ENCODE results near the gene COPE. TPM values are rescaled to one million over a fixed set of nuclear protein-coding genes. Genes with fewer than 3 reads are reported as not detected.

Gene COPE
- total RNA-seq, 4 donors from 2014 or later, result 121 to 195 (median 152) TPM

- Histone ChIP-seq H3K9me3 (no peaks in the 10 kb centered on the region), H3K4me3 (no peak overlapping the region), H3K27ac (no peak overlapping the region), H3K36me3 (peaks cover 0 to 89% of the 10 kb centered on the region in 2 donors), H3K27me3 (no peaks in the 10 kb centered on the region), H3K4me1 (peaks cover 0 to 52% (median 29%) of the 10 kb centered on the region in 3 donors)
- 58% methylated on average over 3 of the region's 12 CpGs; no CpG with 5 or more reads in 1 of the 2 donors for WGBS, 2 donors (ENCODE audit: low coverage in 1 of 2)
- no peak for ATAC-seq
- TF ChIP-seq CTCF (IDR thresholded peaks at IDR 0.05), result no peak
- TF ChIP-seq POLR2AphosphoS5 (IDR thresholded peaks at IDR 0.05), result no peak
- no peak for TF ChIP-seq POLR2A (IDR thresholded peaks at IDR 0.05)
- no peak for TF ChIP-seq EP300 (IDR thresholded peaks at IDR 0.05)
Measured at GRCh38 chr19:18852648-18853047, 66.5 kb downstream of the COPE start.

DNA sequence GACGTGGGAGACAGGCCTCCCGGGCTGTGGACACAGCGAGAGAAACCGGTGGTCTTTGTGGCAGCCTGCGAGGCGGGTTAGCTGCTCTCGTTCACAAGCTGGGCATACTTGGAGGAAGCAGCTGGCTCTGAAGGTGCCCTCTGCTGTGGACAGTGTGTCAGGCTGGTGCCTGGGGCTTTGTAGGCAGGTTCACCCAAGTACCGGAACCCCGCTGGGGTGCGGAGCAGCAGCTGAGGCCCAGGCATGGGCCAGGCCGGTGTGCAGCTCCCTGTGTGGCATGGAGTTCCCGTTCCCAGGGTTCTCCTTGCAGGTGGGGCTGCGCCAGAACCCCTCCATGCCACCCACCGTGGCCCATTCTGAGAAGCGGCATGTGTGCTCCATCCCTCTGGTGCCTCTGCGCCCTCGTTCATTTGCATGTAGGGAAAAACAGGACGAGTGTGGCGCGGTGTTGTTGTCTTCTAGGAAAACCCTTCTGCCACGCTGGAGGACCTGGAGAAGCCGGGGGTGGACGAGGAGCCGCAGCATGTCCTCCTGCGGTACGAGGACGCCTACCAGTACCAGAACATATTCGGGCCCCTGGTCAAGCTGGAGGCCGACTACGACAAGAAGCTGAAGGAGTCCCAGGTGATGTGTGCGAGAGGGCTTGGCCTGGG is 67.4 kb downstream of the COPE start:
- H3K4me1 ChIP-seq, result peaks cover 0 to 60% (median 37%) of the 10 kb centered on the region in 3 donors
- ATAC-seq, result no peak
- H3K27me3 ChIP-seq, result no peaks in the 10 kb centered on the region
- peak overlapping the region in 2 of 4 donors; percentile 76 to 81 for H3K27ac ChIP-seq
- TF ChIP-seq CTCF (IDR thresholded peaks at IDR 0.05), result no peak
- TF ChIP-seq POLR2AphosphoS5 (IDR thresholded peaks at IDR 0.05), result no peak
- TF ChIP-seq POLR2A (IDR thresholded peaks at IDR 0.05), result no peak
- TF ChIP-seq EP300 (IDR thresholded peaks at IDR 0.05), result no peak
- H3K9me3 ChIP-seq, result no peaks in the 10 kb centered on the region
- peaks cover 0 to 80% of the 10 kb centered on the region in 2 donors for H3K36me3 ChIP-seq
- WGBS, 2 donors (ENCODE audit: low coverage in 1 of 2), result 95% methylated on average over 4 of the region's 31 CpGs; no CpG with 5 or more reads in 1 of the 2 donors
- no peak overlapping the region for H3K4me3 ChIP-seq

DNA sequence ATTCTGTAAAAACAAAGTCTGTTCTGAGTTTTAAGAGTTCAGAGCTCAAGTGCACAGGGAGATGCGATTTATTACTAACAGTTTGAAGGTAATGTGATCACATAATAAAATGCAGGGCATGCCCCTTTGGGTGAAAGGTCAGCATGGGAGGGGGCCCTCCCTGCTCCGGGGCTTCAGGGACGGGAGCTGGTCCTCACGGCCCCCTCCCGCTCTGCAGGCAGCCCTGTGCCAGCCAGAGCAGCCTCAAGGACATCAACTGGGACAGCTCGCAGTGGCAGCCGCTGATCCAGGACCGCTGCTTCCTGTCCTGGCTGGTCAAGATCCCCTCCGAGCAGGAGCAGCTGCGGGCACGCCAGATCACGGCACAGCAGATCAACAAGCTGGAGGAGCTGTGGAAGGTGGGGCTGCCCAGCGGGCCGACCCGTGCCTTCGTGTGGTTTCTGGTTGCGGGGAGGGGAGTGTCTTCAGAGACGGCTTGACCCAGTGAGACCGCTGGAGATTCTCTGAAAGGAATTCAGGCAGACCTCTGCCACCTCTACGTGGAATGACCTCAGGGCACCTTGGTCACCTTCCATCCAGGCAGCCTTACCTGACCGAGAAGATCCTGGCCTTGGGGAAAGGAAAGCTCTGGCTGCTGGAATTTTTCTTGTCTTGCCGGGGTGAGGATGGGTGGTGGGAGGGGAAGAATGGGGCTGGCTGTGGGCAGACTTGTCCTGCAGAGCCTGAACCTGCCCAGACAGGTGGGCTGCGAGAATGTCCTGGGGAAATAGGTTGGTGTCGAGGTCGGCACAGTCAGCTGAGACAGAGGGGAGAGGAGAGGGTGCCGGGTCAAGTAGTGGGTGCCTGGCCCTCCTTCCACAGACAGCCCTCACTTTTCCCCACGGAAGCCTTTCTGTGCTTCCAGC is 68.5 kb downstream of the COPE start:
- Histone ChIP-seq H3K4me3 (no peak overlapping the region), H3K36me3 (peaks cover 0 to 74% of the 10 kb centered on the region in 2 donors), H3K27me3 (no peaks in the 10 kb centered on the region), H3K4me1 (peaks cover 0 to 66% (median 42%) of the 10 kb centered on the region in 3 donors), H3K27ac (peak overlapping the region in 3 of 4 donors; percentile 44 to 81 (median 76)), H3K9me3 (no peaks in the 10 kb centered on the region)
- no peak for ATAC-seq
- 71 to 83% methylated on average over 2 to 7 of the region's 27 CpGs for WGBS, 2 donors (ENCODE audit: low coverage in 1 of 2)
- no peak for TF ChIP-seq EP300 (IDR thresholded peaks at IDR 0.05)
- no peak for TF ChIP-seq POLR2A (IDR thresholded peaks at IDR 0.05)
- no peak for TF ChIP-seq POLR2AphosphoS5 (IDR thresholded peaks at IDR 0.05)
- TF ChIP-seq CTCF (IDR thresholded peaks at IDR 0.05), result no peak

GRCh38 chr19:18849838-18850400 is 69.3 kb downstream of the COPE start:
- Histone ChIP-seq H3K4me3 (no peak overlapping the region), H3K27ac (peak overlapping the region; percentile 5 to 81 (median 77)), H3K4me1 (peaks cover 0 to 73% (median 42%) of the 10 kb centered on the region in 3 donors), H3K9me3 (no peaks in the 10 kb centered on the region), H3K36me3 (peaks cover 0 to 66% of the 10 kb centered on the region in 2 donors), H3K27me3 (no peaks in the 10 kb centered on the region)
- TF ChIP-seq CTCF (IDR thresholded peaks at IDR 0.05) (no peak), POLR2AphosphoS5 (IDR thresholded peaks at IDR 0.05) (no peak), POLR2A (IDR thresholded peaks at IDR 0.05) (no peak), EP300 (IDR thresholded peaks at IDR 0.05) (no peak)
- WGBS, 2 donors (ENCODE audit: low coverage in 1 of 2), result 45 to 47% methylated on average over 5 to 14 of the region's 16 CpGs
- ATAC-seq, result no peak

Other genes starting within 250 kb of the COPE start
- gene CRTC1, start 235.7 kb downstream of the COPE start, total RNA-seq, result 1 to 10 TPM; 3.8 to 8.9 (median 6.3) TPM
- gene COMP, start 128.1 kb downstream of the COPE start, total RNA-seq, result 1 to 10 TPM in 1 of 4 donors, under 1 TPM in 3; 0.40 to 4.4 (median 0.50) TPM
- 10 to 100 TPM; 53.6 to 92.2 (median 59.9) TPM for gene UPF1, start 87.4 kb downstream of the COPE start, total RNA-seq
- gene CERS1, start 23.2 kb downstream of the COPE start, total RNA-seq, result 1 to 10 TPM in 1 of 4 donors, under 1 TPM in 2, not detected in 1; 0.73 to 1.3 (median 0.81) TPM
- gene DDX49, start 328 bp upstream of the COPE start, total RNA-seq, result 10 to 100 TPM; 36.1 to 61.0 (median 46.9) TPM
- gene HOMER3, start 21.8 kb upstream of the COPE start, total RNA-seq, result 10 to 100 TPM; 22.7 to 48.5 (median 33.2) TPM
- gene SUGP2, start 114.1 kb upstream of the COPE start, total RNA-seq, result 10 to 100 TPM; 18.6 to 57.4 (median 35.2) TPM
- 10 to 100 TPM; 15.9 to 24.0 (median 19.2) TPM for gene ARMC6, start 114.2 kb upstream of the COPE start, total RNA-seq
- 10 to 100 TPM in 3 of 4 donors, 1 to 10 TPM in 1; 8.8 to 16.0 (median 12.9) TPM for gene SLC25A42, start 144.6 kb upstream of the COPE start, total RNA-seq
- gene TMEM161A, start 219.1 kb upstream of the COPE start, total RNA-seq, result 10 to 100 TPM; 16.7 to 24.5 (median 20.1) TPM

Measured in gastroesophageal sphincter (tissue), 4 donors.